ENCODE results near the gene EDC3.

Gene EDC3

DNA sequence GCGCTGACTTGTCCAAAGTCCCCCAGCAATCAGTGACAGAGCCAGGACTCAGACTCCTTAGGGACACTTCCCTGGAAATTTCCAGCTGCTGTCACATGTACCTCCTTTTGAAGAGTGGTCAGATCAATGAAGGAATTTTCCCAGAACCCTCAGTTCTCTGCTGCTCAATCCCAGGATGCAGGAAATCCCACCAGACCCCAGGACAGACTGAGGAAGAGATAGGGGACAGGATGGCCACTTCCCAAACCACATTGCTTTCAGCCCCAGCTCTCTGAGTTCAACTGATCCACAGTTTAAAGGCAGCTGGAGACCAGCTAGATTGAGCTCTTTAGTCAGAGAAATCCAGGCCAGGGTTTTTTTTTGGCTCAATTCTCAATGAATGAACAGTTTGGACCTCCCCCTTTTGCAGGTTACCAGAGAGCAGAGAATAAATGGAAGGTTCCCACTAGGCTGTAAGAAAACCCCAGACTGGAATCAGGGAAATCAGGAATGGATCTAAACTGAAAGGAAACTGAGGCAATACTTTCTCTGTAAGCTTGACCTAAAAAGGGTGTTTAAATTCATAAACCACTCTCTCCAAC lies 28.0 kb upstream of the EDC3 start:
- H3K27me3 ChIP-seq (ENCODE audit: insufficient read depth, low read depth) = no peaks in the 10 kb centered on the region
- H3K4me2 ChIP-seq = no peak overlapping the region

DNA sequence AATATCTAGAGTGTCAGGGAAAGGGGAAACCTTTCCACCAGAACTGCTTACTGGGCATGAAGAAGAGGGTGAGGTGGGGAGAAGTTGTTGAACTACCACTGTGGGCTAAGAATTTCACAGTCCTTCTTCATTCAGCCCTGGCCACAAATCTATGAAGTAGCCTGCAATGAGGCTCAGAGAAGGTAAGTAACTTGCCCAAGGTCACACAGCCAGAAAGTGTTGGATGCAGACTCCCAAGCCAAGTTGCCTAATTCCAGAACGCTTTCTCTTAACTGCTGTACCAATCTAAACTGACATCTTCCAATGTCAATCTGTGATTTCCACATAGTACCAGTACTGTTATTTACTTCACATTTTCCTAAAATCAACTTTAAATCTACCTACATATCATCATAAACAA lies 27.4 kb upstream of the EDC3 start:
- H2AFZ ChIP-seq (ENCODE audit: low read depth) = no peak overlapping the region
- H3K4me3 ChIP-seq (IDR thresholded peaks at IDR 0.05; ENCODE audit: insufficient read depth, low read depth, low read length) = no peak overlapping the region
- H3K27me3 ChIP-seq (ENCODE audit: insufficient read depth, low read depth) = no peaks in the 10 kb centered on the region
- no peaks in the 10 kb centered on the region for H4K20me1 ChIP-seq (ENCODE audit: insufficient read depth)
- no peak overlapping the region for H3K27ac ChIP-seq
- no peaks in the 10 kb centered on the region for H3K79me2 ChIP-seq (ENCODE audit: insufficient read depth, low read depth)
- H3K4me1 ChIP-seq (ENCODE audit: low read depth, poor library complexity, severe bottlenecking) = peaks cover 13% of the 10 kb centered on the region
- no peak overlapping the region for H3K4me2 ChIP-seq
- H3K9ac ChIP-seq = no peak overlapping the region
- no peaks in the 10 kb centered on the region for H3K36me3 ChIP-seq (ENCODE audit: insufficient read depth)
- TF ChIP-seq, protein P1, sequence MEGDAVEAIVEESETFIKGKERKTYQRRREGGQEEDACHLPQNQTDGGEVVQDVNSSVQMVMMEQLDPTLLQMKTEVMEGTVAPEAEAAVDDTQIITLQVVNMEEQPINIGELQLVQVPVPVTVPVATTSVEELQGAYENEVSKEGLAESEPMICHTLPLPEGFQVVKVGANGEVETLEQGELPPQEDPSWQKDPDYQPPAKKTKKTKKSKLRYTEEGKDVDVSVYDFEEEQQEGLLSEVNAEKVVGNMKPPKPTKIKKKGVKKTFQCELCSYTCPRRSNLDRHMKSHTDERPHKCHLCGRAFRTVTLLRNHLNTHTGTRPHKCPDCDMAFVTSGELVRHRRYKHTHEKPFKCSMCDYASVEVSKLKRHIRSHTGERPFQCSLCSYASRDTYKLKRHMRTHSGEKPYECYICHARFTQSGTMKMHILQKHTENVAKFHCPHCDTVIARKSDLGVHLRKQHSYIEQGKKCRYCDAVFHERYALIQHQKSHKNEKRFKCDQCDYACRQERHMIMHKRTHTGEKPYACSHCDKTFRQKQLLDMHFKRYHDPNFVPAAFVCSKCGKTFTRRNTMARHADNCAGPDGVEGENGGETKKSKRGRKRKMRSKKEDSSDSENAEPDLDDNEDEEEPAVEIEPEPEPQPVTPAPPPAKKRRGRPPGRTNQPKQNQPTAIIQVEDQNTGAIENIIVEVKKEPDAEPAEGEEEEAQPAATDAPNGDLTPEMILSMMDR (conservative IDR thresholded peaks at IDR 0.05; ENCODE audit: low read depth, low read length) = no peak

More for the DNA sequence above, 28.0 kb upstream of the EDC3 start:
- TF ChIP-seq, protein P1 (conservative IDR thresholded peaks at IDR 0.05; ENCODE audit: low read depth, low read length) = no peak
- no peak overlapping the region for H3K4me3 ChIP-seq (IDR thresholded peaks at IDR 0.05; ENCODE audit: insufficient read depth, low read depth, low read length)
- no peak overlapping the region for H3K9ac ChIP-seq
- peaks cover 13% of the 10 kb centered on the region for H3K4me1 ChIP-seq (ENCODE audit: low read depth, poor library complexity, severe bottlenecking)
- H3K79me2 ChIP-seq (ENCODE audit: insufficient read depth, low read depth) = no peaks in the 10 kb centered on the region
- no peak overlapping the region for H3K27ac ChIP-seq
- H4K20me1 ChIP-seq (ENCODE audit: insufficient read depth) = no peaks in the 10 kb centered on the region
- no peaks in the 10 kb centered on the region for H3K36me3 ChIP-seq (ENCODE audit: insufficient read depth)
- no peak overlapping the region for H2AFZ ChIP-seq (ENCODE audit: low read depth)

DNA sequence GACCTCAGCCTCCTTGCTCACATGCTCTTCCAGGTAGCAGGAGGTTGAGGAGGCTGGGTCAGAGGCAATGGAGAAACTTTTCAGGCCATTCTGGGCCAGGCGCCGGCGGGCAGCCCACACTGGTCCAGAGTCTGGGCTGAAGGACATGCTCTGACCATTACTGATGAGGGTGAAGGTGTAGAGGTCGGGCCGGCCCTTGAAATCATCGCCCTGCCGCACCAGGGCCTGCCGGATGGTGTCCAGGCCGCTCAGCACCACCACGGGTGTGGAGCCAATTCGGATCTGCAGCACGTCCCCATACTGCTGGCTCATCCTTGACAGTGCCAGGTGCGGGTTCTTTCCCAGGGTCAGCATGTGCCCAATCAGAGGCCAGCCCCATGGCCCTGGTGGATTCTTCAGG lies 26.8 kb upstream of the EDC3 start:
- Histone ChIP-seq H3K27me3 (ENCODE audit: insufficient read depth, low read depth) (no peaks in the 10 kb centered on the region), H3K79me2 (ENCODE audit: insufficient read depth, low read depth) (no peaks in the 10 kb centered on the region), H4K20me1 (ENCODE audit: insufficient read depth) (no peaks in the 10 kb centered on the region), H3K27ac (no peak overlapping the region), H3K9ac (no peak overlapping the region), H3K4me1 (ENCODE audit: low read depth, poor library complexity, severe bottlenecking) (peaks cover 13% of the 10 kb centered on the region), H3K36me3 (ENCODE audit: insufficient read depth) (no peaks in the 10 kb centered on the region), H2AFZ (ENCODE audit: low read depth) (no peak overlapping the region), H3K4me2 (no peak overlapping the region), H3K4me3 (IDR thresholded peaks at IDR 0.05; ENCODE audit: insufficient read depth, low read depth, low read length) (no peak overlapping the region)
- TF ChIP-seq, protein P1 (conservative IDR thresholded peaks at IDR 0.05; ENCODE audit: low read depth, low read length) = no peak

DNA sequence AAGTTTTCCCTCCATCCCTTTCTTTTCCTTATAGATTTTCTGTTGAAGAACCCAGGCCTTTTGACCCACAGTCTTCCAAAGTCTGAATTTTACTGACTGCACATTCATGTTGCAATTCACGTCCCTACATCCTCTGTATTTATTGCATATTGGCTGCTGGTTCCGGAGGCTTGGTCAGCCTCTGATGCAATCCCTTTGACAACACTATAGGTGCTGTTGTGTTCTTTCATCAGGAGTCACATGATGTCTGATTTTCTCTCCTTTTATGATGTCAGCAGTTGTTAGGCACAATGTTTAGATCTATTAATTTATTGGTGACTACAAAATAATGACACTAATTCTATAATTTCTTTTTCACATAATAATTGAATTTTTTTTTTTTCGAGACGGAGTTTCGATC lies 20.8 kb upstream of the EDC3 start:
- no peaks in the 10 kb centered on the region for H3K4me1 ChIP-seq (ENCODE audit: low read depth, poor library complexity, severe bottlenecking)
- no peak overlapping the region for H3K27ac ChIP-seq
- no peaks in the 10 kb centered on the region for H4K20me1 ChIP-seq (ENCODE audit: insufficient read depth)
- no peak overlapping the region for H3K4me2 ChIP-seq
- TF ChIP-seq, protein P1 (conservative IDR thresholded peaks at IDR 0.05; ENCODE audit: low read depth, low read length) = no peak
- H3K27me3 ChIP-seq (ENCODE audit: insufficient read depth, low read depth) = no peaks in the 10 kb centered on the region
- no peak overlapping the region for H3K4me3 ChIP-seq (IDR thresholded peaks at IDR 0.05; ENCODE audit: insufficient read depth, low read depth, low read length)
- no peak overlapping the region for H3K9ac ChIP-seq
- H3K36me3 ChIP-seq (ENCODE audit: insufficient read depth) = no peaks in the 10 kb centered on the region
- H2AFZ ChIP-seq (ENCODE audit: low read depth) = no peak overlapping the region
- H3K79me2 ChIP-seq (ENCODE audit: insufficient read depth, low read depth) = no peaks in the 10 kb centered on the region

Measured in KMS-11 (cell line).